Keratinocyte (primary cell): ENCODE measurements around the gene FAM193B. TPM values are rescaled to one million over a fixed set of nuclear protein-coding genes. Genes with fewer than 3 reads are reported as not detected.

ENCODE experiments used
- DNase-seq: peaks from one replicate; pipeline ENCODE4 v3.0.0-alpha.2; 2011; ENCODE audit warnings: low read depth, missing footprints, low spot score
- FAIRE-seq: peaks from 2 replicates; lab custom pipeline; 2011; peaks lifted over from hg19 to GRCh38; lab: Jason Lieb, UNC
- H2AFZ ChIP-seq: 2 replicates; pipeline ENCODE4 v1.6.0; 2012; ENCODE audit warnings: low read length, control low read depth, inconsistent platforms; ENCODE audit not compliant: control insufficient read depth
- H3K27ac ChIP-seq: 2 replicates; pipeline ENCODE4 v1.5.1; 2011; ENCODE audit warnings: low read length; ENCODE audit not compliant: control insufficient read depth, insufficient read depth
- H3K27me3 ChIP-seq: 3 replicates; pipeline ENCODE4 v1.6.0; 2011; ENCODE audit warnings: low read length; ENCODE audit not compliant: control insufficient read depth, insufficient read depth; ENCODE audit errors: extremely low read depth
- H3K36me3 ChIP-seq, 2 experiments: 2 replicates in 1 of 2; 3 replicates in 1 of 2; pipeline ENCODE4 v1.5.1; 2011; ENCODE audit warnings: low read length in 2 of 2, mild to moderate bottlenecking in 1 of 2; ENCODE audit not compliant: control insufficient read depth in 2 of 2, insufficient read depth in 2 of 2; ENCODE audit errors: extremely low read depth in 1 of 2
- H3K4me1 ChIP-seq: 3 replicates; pipeline ENCODE4 v1.5.1; 2011; ENCODE audit warnings: low read length; ENCODE audit not compliant: control insufficient read depth, insufficient read depth; ENCODE audit errors: extremely low read depth
- H3K4me2 ChIP-seq: 3 replicates; pipeline ENCODE4 v1.6.0; 2011; ENCODE audit warnings: low read depth, low read length; ENCODE audit not compliant: control insufficient read depth, insufficient read depth; ENCODE audit errors: extremely low read depth
- H3K4me3 ChIP-seq, 3 experiments: fragments of 200-600 bp in 1 of 3; sonication (generic) in 1 of 3; 2 replicates in 2 of 3; 3 replicates in 1 of 3; pipeline ENCODE4 v1.5.1; 2011 to 2016; ENCODE audit warnings: low read length in 3 of 3, mild to moderate bottlenecking in 3 of 3, control low read depth in 2 of 3, inconsistent platforms in 1 of 3, low read depth in 1 of 3, mixed read lengths in 1 of 3, mixed run types in 1 of 3, moderate library complexity in 1 of 3; ENCODE audit not compliant: control insufficient read depth in 2 of 3, insufficient read depth in 2 of 3; ENCODE audit errors: extremely low read depth in 1 of 3
- H3K79me2 ChIP-seq: 2 replicates; pipeline ENCODE4 v1.6.0; 2012; ENCODE audit warnings: low read length; ENCODE audit not compliant: control insufficient read depth, insufficient read depth
- H3K9ac ChIP-seq: 3 replicates; pipeline ENCODE4 v1.6.0; 2011; ENCODE audit warnings: low read length; ENCODE audit not compliant: control insufficient read depth, insufficient read depth; ENCODE audit errors: extremely low read depth
- H3K9me1 ChIP-seq: 3 replicates; pipeline ENCODE4 v1.6.0; 2011; ENCODE audit warnings: low read length; ENCODE audit not compliant: control insufficient read depth, insufficient read depth; ENCODE audit errors: extremely low read depth
- H3K9me3 ChIP-seq: 2 replicates; pipeline ENCODE4 v1.5.1; 2012; ENCODE audit warnings: low read depth, low read length; ENCODE audit not compliant: control insufficient read depth
- H4K20me1 ChIP-seq: 3 replicates; pipeline ENCODE4 v1.6.0; 2011; ENCODE audit warnings: low read length; ENCODE audit not compliant: control insufficient read depth, insufficient read depth; ENCODE audit errors: extremely low read depth
- CTCF ChIP-seq, 3 experiments: IDR thresholded peaks in 1 of 3; conservative IDR thresholded peaks in 1 of 3; optimal IDR thresholded peaks in 1 of 3; 2 replicates in 2 of 3; 3 replicates in 1 of 3; pipeline versions ENCODE3 to v1.5.1; 2011; ENCODE audit warnings: low read length in 3 of 3, mild to moderate bottlenecking in 3 of 3, moderate library complexity in 2 of 3, control low read depth in 1 of 3, inconsistent platforms in 1 of 3; ENCODE audit not compliant: insufficient read depth in 2 of 3; ENCODE audit errors: extremely low read depth in 1 of 3
- EZH2 ChIP-seq: IDR thresholded peaks from one replicate; pipeline ENCODE4 v1.6.1; 2012; ENCODE audit warnings: inconsistent platforms, mild to moderate bottlenecking, low read length, moderate library complexity
- dilution Hi-C: fragments of 300-500 bp; cut with MboI; formaldehyde crosslinking; loops from one replicate; pipeline ENCODE4 v1.7.0; 2020; ENCODE audit warnings: low sequenced_read_pairs; ENCODE audit not compliant: extremely low pct_ligation_motif_present
- polyA plus RNA-seq, 5 experiments: library from polyadenylated mRNA; depleted of rRNA in 3 of 5; stranded (reverse) in 3 of 5; stranded (forward) in 1 of 5; unstranded in 1 of 5; fragments of >200 nt; gene quantifications; 1 replicate in 1 of 5; 2 replicates in 3 of 5; 3 replicates in 1 of 5; pipeline versions ENCODE4 v1.2.1 to v1.2.3, GENCODE V29; 2011 to 2012; ENCODE audit warnings: missing spikeins in 2 of 5, low read depth in 1 of 5, low replicate concordance in 1 of 5

The FAM193B gene
- polyA plus RNA-seq, 1 donor (not counting 4 experiments of a cell fraction or from before 2014, with no cell fraction given): 27.5 TPM

- H4K20me1 ChIP-seq: peaks cover 2% of the 10 kb centered on the region
- H3K9ac ChIP-seq: no peak overlapping the region
Measured at GRCh38 chr5:177483042-177483441, 71.3 kb downstream of the FAM193B start.

GRCh38 chr5:177482359-177482795, 72.0 kb downstream of the FAM193B start:
- Histone ChIP-seq H3K9me3 (no peaks in the 10 kb centered on the region), H3K36me3 (peaks cover 23 to 27% of the 10 kb centered on the region in 2 experiments), H3K79me2 (no peaks in the 10 kb centered on the region), H3K27ac (no peak overlapping the region), H3K4me3 (no peak overlapping the region), H3K4me2 (no peak overlapping the region), H4K20me1 (no peaks in the 10 kb centered on the region), H2AFZ (no peak overlapping the region), H3K4me1 (peaks cover 11% of the 10 kb centered on the region), H3K9me1 (no peaks in the 10 kb centered on the region), H3K9ac (no peak overlapping the region), H3K27me3 (no peaks in the 10 kb centered on the region)
- no peak for TF ChIP-seq EZH2
- TF ChIP-seq CTCF (optimal IDR thresholded peaks at IDR 0.05 in 1 of 3, IDR thresholded peaks at IDR 0.05 in 1 of 3, conservative IDR thresholded peaks at IDR 0.05 in 1 of 3; ENCODE audit: extremely low read depth in 1 of 3, insufficient read depth in 2 of 3, low read length in 3 of 3): no peak
- dilution Hi-C loops: no loop called here
- FAIRE-seq (no peak), DNase-seq (no peak)

More at GRCh38 chr5:177483042-177483441, 71.3 kb downstream of the FAM193B start:
- Histone ChIP-seq H3K9me1 (no peaks in the 10 kb centered on the region), H3K36me3 (peaks cover 29 to 34% of the 10 kb centered on the region in 2 experiments), H3K27me3 (no peaks in the 10 kb centered on the region), H3K4me1 (peaks cover 11% of the 10 kb centered on the region), H3K27ac (no peak overlapping the region), H3K9me3 (no peaks in the 10 kb centered on the region), H2AFZ (no peak overlapping the region), H3K79me2 (no peaks in the 10 kb centered on the region), H3K4me2 (no peak overlapping the region), H3K4me3 (no peak overlapping the region)
- dilution Hi-C loops: no loop called here
- FAIRE-seq: no peak
- no peak for DNase-seq
- no peak for TF ChIP-seq CTCF (optimal IDR thresholded peaks at IDR 0.05 in 1 of 3, IDR thresholded peaks at IDR 0.05 in 1 of 3, conservative IDR thresholded peaks at IDR 0.05 in 1 of 3; ENCODE audit: extremely low read depth in 1 of 3, insufficient read depth in 2 of 3, low read length in 3 of 3)
- TF ChIP-seq EZH2: no peak
